ENCODE results near the gene PKM.
"Not testable (repeated sequence)": the region's sequence is repeated elsewhere in the genome, so short reads cannot be mapped to it uniquely, and the experiment has no call there.

The PKM gene

GRCh38 chr15:72175186-72176044 is 55.6 kb downstream of the PKM start:
- TF ChIP-seq CTCF (IDR thresholded peaks at IDR 0.05) = no peak
- no peak for DNase-seq
- intact Hi-C loops (cut with DNase I; ENCODE audit: low total_unique reads) = no loop called here
- peaks cover 0 to 10% of the 10 kb centered on the region in 2 donors for H3K27me3 ChIP-seq
- no peaks in the 10 kb centered on the region for H3K36me3 ChIP-seq
- no peak overlapping the region for H3K4me3 ChIP-seq
- H3K4me1 ChIP-seq = peaks cover 0 to 24% (median 7%) of the 10 kb centered on the region in 4 donors
- no peaks in the 10 kb centered on the region for H3K9me3 ChIP-seq
- H3K27ac ChIP-seq = no peak overlapping the region

- intact Hi-C loops (cut with DNase I; ENCODE audit: low total_unique reads) = no loop called here
- no peak for DNase-seq
- no peak overlapping the region for H3K27ac ChIP-seq
- peaks cover 0 to 16% (median 1%) of the 10 kb centered on the region in 4 donors for H3K4me1 ChIP-seq
- H3K9me3 ChIP-seq = no peaks in the 10 kb centered on the region
- H3K27me3 ChIP-seq = peaks cover 0 to 7% of the 10 kb centered on the region in 2 donors
- no peaks in the 10 kb centered on the region for H3K36me3 ChIP-seq
- no peak overlapping the region for H3K4me3 ChIP-seq
- TF ChIP-seq CTCF (IDR thresholded peaks at IDR 0.05) = no peak
Measured at GRCh38 chr15:72174551-72175165, 56.3 kb downstream of the PKM start.

- no peak for TF ChIP-seq CTCF (IDR thresholded peaks at IDR 0.05)
- DNase-seq = no peak
- intact Hi-C loops (cut with DNase I; ENCODE audit: low total_unique reads) = no loop called here
- no peak overlapping the region for H3K4me3 ChIP-seq
- peaks cover 0 to 16% (median 0%) of the 10 kb centered on the region in 4 donors for H3K4me1 ChIP-seq
- H3K27me3 ChIP-seq = peaks cover 0 to 7% of the 10 kb centered on the region in 2 donors
- no peaks in the 10 kb centered on the region for H3K36me3 ChIP-seq
- no peak overlapping the region for H3K27ac ChIP-seq
- no peaks in the 10 kb centered on the region for H3K9me3 ChIP-seq
Measured at GRCh38 chr15:72173864-72174550, 57.0 kb downstream of the PKM start.

- intact Hi-C loops (cut with DNase I; ENCODE audit: low total_unique reads) = no loop called here
- Histone ChIP-seq H3K4me3 (no peak overlapping the region), H3K36me3 (no peaks in the 10 kb centered on the region), H3K27me3 (peaks cover 0 to 7% of the 10 kb centered on the region in 2 donors), H3K9me3 (no peaks in the 10 kb centered on the region), H3K4me1 (peaks cover 0 to 22% (median 0%) of the 10 kb centered on the region in 4 donors), H3K27ac (no peak overlapping the region)
- TF ChIP-seq CTCF (IDR thresholded peaks at IDR 0.05) = no peak
- no peak for DNase-seq
Measured at GRCh38 chr15:72173401-72173800, 57.6 kb downstream of the PKM start.

GRCh38 chr15:72172796-72173195 is 58.2 kb downstream of the PKM start:
- no peak for DNase-seq
- H3K4me3 ChIP-seq = no peak overlapping the region
- no peaks in the 10 kb centered on the region for H3K9me3 ChIP-seq
- no peak for TF ChIP-seq CTCF (IDR thresholded peaks at IDR 0.05)
- H3K27ac ChIP-seq = no peak overlapping the region
- intact Hi-C loops (cut with DNase I; ENCODE audit: low total_unique reads) = no loop called here
- peaks cover 0 to 7% of the 10 kb centered on the region in 2 donors for H3K27me3 ChIP-seq
- H3K36me3 ChIP-seq = no peaks in the 10 kb centered on the region
- peaks cover 0 to 22% (median 0%) of the 10 kb centered on the region in 4 donors for H3K4me1 ChIP-seq

- H3K27me3 ChIP-seq; intact Hi-C loops (cut with DNase I; ENCODE audit: low total_unique reads); H3K36me3 ChIP-seq; DNase-seq; H3K9me3 ChIP-seq; H3K4me3 ChIP-seq; H3K27ac ChIP-seq: not testable (repeated sequence)
- H3K4me1 ChIP-seq = peaks cover 0 to 22% (median 0%) of the 10 kb centered on the region in 4 donors
Measured at GRCh38 chr15:72171978-72172377, 59.0 kb downstream of the PKM start.
